GM21367 (cell line): Measurements from ENCODE around the gene MED31.
A peak's percentile ranks its signal among the peaks of the same experiment; 100 is the strongest.
"Not testable (repeated sequence)": the region's sequence is repeated elsewhere in the genome, so short reads cannot be mapped to it uniquely, and the experiment has no call there.

ENCODE experiments used
- ATAC-seq: cut with Tn5 transposase; IDR thresholded peaks from one replicate; pipeline ENCODE4 v1.9.1; 2021; ENCODE audit not compliant: unreplicated experiment

MED31 gene

GRCh38 chr17:6655732-6656361 lies 4.4 kb upstream of the MED31 start:
- ATAC-seq = not testable (repeated sequence)

GRCh38 chr17:6654841-6655731 lies 3.7 kb upstream of the MED31 start:
- ATAC-seq = no peak

GRCh38 chr17:6651919-6652452 lies 581 bp upstream of the MED31 start:
- ATAC-seq = no peak

GRCh38 chr17:6648181-6648580 lies 3.2 kb downstream of the MED31 start:
- no peak for ATAC-seq

GRCh38 chr17:6643451-6644125 lies 7.8 kb downstream of the MED31 start:
- no peak for ATAC-seq

- no peak for ATAC-seq
Observed at GRCh38 chr17:6642592-6642991, 8.8 kb downstream of the MED31 start.

- no peak for ATAC-seq
Observed at GRCh38 chr17:6641247-6641863, 10.1 kb downstream of the MED31 start.

GRCh38 chr17:6640536-6641246 lies 10.7 kb downstream of the MED31 start, which contains the start of the genes KIAA0753 and TXNDC17:
Gene KIAA0753 (minus strand): TSS chr17:6640711. CDS start chr17:6635103, 5,608 bp downstream.
Gene TXNDC17 (plus strand): TSS chr17:6641060. CDS start chr17:6641083, 23 bp downstream.
- peak; percentile 77 for ATAC-seq

- ATAC-seq = no peak
Observed at GRCh38 chr17:6639586-6640535, 11.5 kb downstream of the MED31 start.

- no peak for ATAC-seq
Observed at GRCh38 chr17:6639014-6639585, 12.3 kb downstream of the MED31 start.

GRCh38 chr17:6638046-6638908 lies 13.1 kb downstream of the MED31 start:
- no peak for ATAC-seq

- ATAC-seq = no peak
Observed at GRCh38 chr17:6637458-6637840, 14.0 kb downstream of the MED31 start.

GRCh38 chr17:6636616-6637457 lies 14.6 kb downstream of the MED31 start:
- ATAC-seq = no peak

- ATAC-seq = no peak
Observed at GRCh38 chr17:6636105-6636504, 15.3 kb downstream of the MED31 start.

- ATAC-seq = no peak
Observed at GRCh38 chr17:6633263-6633662, 18.1 kb downstream of the MED31 start.

GRCh38 chr17:6632530-6632929 lies 18.9 kb downstream of the MED31 start:
- ATAC-seq = no peak

- no peak for ATAC-seq
Observed at GRCh38 chr17:6630390-6630789, 21.0 kb downstream of the MED31 start.
